Caco-2 (cell line): ENCODE data around the gene XRCC5. TPM values are rescaled to one million over a fixed set of nuclear protein-coding genes. Genes with fewer than 3 reads are reported as not detected.

Source experiments
- BruUV-seq: library from RNA; stranded (reverse); fragments of 400-500 nt; replicated peaks from 2 replicates; lab custom pipeline; 2021; lab: Mats Ljungman, UMichigan
- CTCF ChIA-PET: fragments of 300-600 bp; sonication (Branson Sonifier 250); formaldehyde crosslinking; loops from one replicate; lab custom pipeline; 2022; ENCODE audit warnings: antibody characterized with exemption; lab: Charles Lee
- POLR2A ChIA-PET: fragments of 300-600 bp; sonication (Branson Sonifier 250); formaldehyde crosslinking; loops from one replicate; lab custom pipeline; 2022; ENCODE audit warnings: antibody characterized with exemption; lab: Charles Lee
- DNase-seq, 2 experiments: peaks; one replicate each; pipeline versions ENCODE4 v3.0.0 to v3.0.0-alpha.2; 2020 to 2022
- H3K27me3 ChIP-seq: replicated peaks from 2 replicates; pipeline ENCODE4 v1.6.0; 2011; ENCODE audit warnings: low read length; ENCODE audit not compliant: control insufficient read depth, insufficient read depth
- H3K36me3 ChIP-seq: 2 replicates; pipeline ENCODE4 v1.5.1; 2011; ENCODE audit warnings: low read length; ENCODE audit not compliant: control insufficient read depth, insufficient read depth
- H3K4me1 ChIP-seq: fragments of 250-450 bp; sonication (Bioruptor Pico); 2 replicates; pipeline ENCODE4 v1.5.1; 2020; ENCODE audit warnings: mild to moderate bottlenecking
- H3K4me3 ChIP-seq: 2 replicates; pipeline ENCODE4 v1.5.1; 2011; ENCODE audit warnings: low read depth, mild to moderate bottlenecking, control low read depth, low read length
- H3K9me3 ChIP-seq: fragments of 250-450 bp; sonication (Bioruptor Pico); 2 replicates; pipeline ENCODE4 v1.5.1; 2020; ENCODE audit warnings: mild to moderate bottlenecking, moderate library complexity
- H3K27ac Mint-ChIP-seq: one replicate; pipeline ENCODE4 v1.8.0; 2022; ENCODE audit warnings: mixed read lengths; ENCODE audit not compliant: unreplicated experiment
- H3K27me3 Mint-ChIP-seq: one replicate; pipeline ENCODE4 v1.8.0; 2022; ENCODE audit warnings: mixed read lengths; ENCODE audit not compliant: insufficient read depth, unreplicated experiment
- H3K36me3 Mint-ChIP-seq: one replicate; pipeline ENCODE4 v1.8.0; 2022; ENCODE audit warnings: mild to moderate bottlenecking, mixed read lengths; ENCODE audit not compliant: insufficient read depth, unreplicated experiment
- H3K4me1 Mint-ChIP-seq: one replicate; pipeline ENCODE4 v1.8.0; 2022; ENCODE audit warnings: low read depth, mixed read lengths; ENCODE audit not compliant: unreplicated experiment
- H3K4me3 Mint-ChIP-seq: one replicate; pipeline ENCODE4 v1.8.0; 2022; ENCODE audit warnings: mild to moderate bottlenecking, moderate library complexity, mixed read lengths; ENCODE audit not compliant: unreplicated experiment
- H3K9me3 Mint-ChIP-seq: one replicate; pipeline ENCODE4 v1.8.0; 2022; ENCODE audit warnings: mixed read lengths; ENCODE audit not compliant: unreplicated experiment
- CTCF ChIP-seq, 2 experiments: fragments of 200-600 bp in 1 of 2; IDR thresholded peaks; 1 replicate in 1 of 2; 2 replicates in 1 of 2; pipeline versions ENCODE4 v1.5.1 to v1.8.0; 2011 to 2022; ENCODE audit warnings: antibody characterized with exemption in 1 of 2, control low read depth in 1 of 2, inconsistent platforms in 1 of 2, low read depth in 1 of 2, low read length in 1 of 2, mild to moderate bottlenecking in 1 of 2, moderate library complexity in 1 of 2; ENCODE audit not compliant: insufficient read depth in 1 of 2, severe bottlenecking in 1 of 2, unreplicated experiment in 1 of 2
- intact Hi-C: fragments of 100-400 bp; cut with micrococcal nuclease; formaldehyde crosslinking; loops from one replicate; pipeline ENCODE4 v1.10.0; 2022; ENCODE audit not compliant: unreplicated experiment
- total RNA-seq: library from RNA; stranded (reverse); gene quantifications from 2 replicates; pipeline ENCODE4 v1.2.3, GENCODE V29; 2022

XRCC5 gene
- total RNA-seq, 1 experiment from 2014 or later = 319 TPM

GRCh38 chr2:216103213-216103612, 5.9 kb upstream of the XRCC5 start:
- no peak overlapping the region for H3K27ac Mint-ChIP-seq
- TF ChIP-seq CTCF (IDR thresholded peaks at IDR 0.05; ENCODE audit: insufficient read depth in 1 of 2, low read depth in 1 of 2, low read length in 1 of 2, severe bottlenecking in 1 of 2, unreplicated experiment in 1 of 2) = no peak
- no peaks in the 10 kb centered on the region for H3K9me3 Mint-ChIP-seq

GRCh38 chr2:216104691-216105090, 4.5 kb upstream of the XRCC5 start:
- intact Hi-C loops = no loop called here
- no peak overlapping the region for H3K4me3 Mint-ChIP-seq

More at GRCh38 chr2:216103213-216103612, 5.9 kb upstream of the XRCC5 start:
- Histone ChIP-seq H3K4me1 (peaks cover 14% of the 10 kb centered on the region; the same call in 1 of the 2 replicates), H3K36me3 (no peaks in the 10 kb centered on the region), H3K9me3 (no peaks in the 10 kb centered on the region), H3K4me3 (no peak overlapping the region), H3K27me3 (no peaks in the 10 kb centered on the region)
- POLR2A ChIA-PET = no interaction called here
- Mint-ChIP-seq H3K4me3 (no peak overlapping the region), H3K4me1 (no peaks in the 10 kb centered on the region), H3K27me3 (no peaks in the 10 kb centered on the region), H3K36me3 (no peaks in the 10 kb centered on the region)
- no peak for DNase-seq
- intact Hi-C loops = no loop called here
- CTCF ChIA-PET = no interaction called here
- no TSS peak for BruUV-seq

GRCh38 chr2:216107320-216107719, 1.8 kb upstream of the XRCC5 start:
- Histone ChIP-seq H3K36me3 (no peaks in the 10 kb centered on the region), H3K4me3 (no peak overlapping the region), H3K4me1 (peaks cover 22% of the 10 kb centered on the region), H3K27me3 (no peaks in the 10 kb centered on the region), H3K9me3 (no peaks in the 10 kb centered on the region)
- no peak for DNase-seq
- BruUV-seq = no TSS peak
- TF ChIP-seq CTCF (IDR thresholded peaks at IDR 0.05; ENCODE audit: insufficient read depth in 1 of 2, low read depth in 1 of 2, low read length in 1 of 2, severe bottlenecking in 1 of 2, unreplicated experiment in 1 of 2) = no peak
- peaks cover 39% of the 10 kb centered on the region for H3K36me3 Mint-ChIP-seq
- no peaks in the 10 kb centered on the region for H3K9me3 Mint-ChIP-seq
- no peaks in the 10 kb centered on the region for H3K27me3 Mint-ChIP-seq
- H3K27ac Mint-ChIP-seq = peak overlapping the region; percentile 93
- CTCF ChIA-PET = interaction anchor here (1.2 kb wide), 1 partner anchor 43 kb away, joined by 4 read pairs; no protein-coding TSS in a partner anchor
- H3K4me3 Mint-ChIP-seq = peak overlapping the region; percentile 88
- H3K4me1 Mint-ChIP-seq = peaks cover 11% of the 10 kb centered on the region
- POLR2A ChIA-PET = no interaction called here
- intact Hi-C loops = no loop called here

More at GRCh38 chr2:216104691-216105090, 4.5 kb upstream of the XRCC5 start:
- no TSS peak for BruUV-seq
- POLR2A ChIA-PET = no interaction called here
- no peaks in the 10 kb centered on the region for H3K9me3 ChIP-seq
- H3K27me3 Mint-ChIP-seq = no peaks in the 10 kb centered on the region
- H3K36me3 ChIP-seq = no peaks in the 10 kb centered on the region
- H3K4me1 Mint-ChIP-seq = no peaks in the 10 kb centered on the region
- no peak for DNase-seq
- CTCF ChIA-PET = interaction anchor here (1.0 kb wide), 1 partner anchor 10 kb away, joined by 3 read pairs; no protein-coding TSS in a partner anchor
- TF ChIP-seq CTCF (IDR thresholded peaks at IDR 0.05; ENCODE audit: insufficient read depth in 1 of 2, low read depth in 1 of 2, low read length in 1 of 2, severe bottlenecking in 1 of 2, unreplicated experiment in 1 of 2) = no peak
- peaks cover 10% of the 10 kb centered on the region; the same call in 1 of the 2 replicates for H3K4me1 ChIP-seq
- H3K27ac Mint-ChIP-seq = no peak overlapping the region
- no peaks in the 10 kb centered on the region for H3K9me3 Mint-ChIP-seq
- H3K4me3 ChIP-seq = no peak overlapping the region
- H3K27me3 ChIP-seq = no peaks in the 10 kb centered on the region
- H3K36me3 Mint-ChIP-seq = peaks cover 13% of the 10 kb centered on the region
